T-helper 2 cell (primary cell): ENCODE data around the gene VWA5B1.
"Not testable (repeated sequence)": the region's sequence is repeated elsewhere in the genome, so short reads cannot be mapped to it uniquely, and the experiment has no call there.

Experiments
- DNase-seq, 5 experiments: peaks; one replicate each; pipeline versions ENCODE4 v3.0.0 to v3.0.0-alpha.2; 2012 to 2022
- total RNA-seq, 2 donors: gene quantifications; one replicate each; lab custom pipeline; 2026; lab: John Stamatoyannopoulos, UW

Gene VWA5B1
- total RNA-seq, result 0 to 0.07 reads per million in 2 donors

DNA sequence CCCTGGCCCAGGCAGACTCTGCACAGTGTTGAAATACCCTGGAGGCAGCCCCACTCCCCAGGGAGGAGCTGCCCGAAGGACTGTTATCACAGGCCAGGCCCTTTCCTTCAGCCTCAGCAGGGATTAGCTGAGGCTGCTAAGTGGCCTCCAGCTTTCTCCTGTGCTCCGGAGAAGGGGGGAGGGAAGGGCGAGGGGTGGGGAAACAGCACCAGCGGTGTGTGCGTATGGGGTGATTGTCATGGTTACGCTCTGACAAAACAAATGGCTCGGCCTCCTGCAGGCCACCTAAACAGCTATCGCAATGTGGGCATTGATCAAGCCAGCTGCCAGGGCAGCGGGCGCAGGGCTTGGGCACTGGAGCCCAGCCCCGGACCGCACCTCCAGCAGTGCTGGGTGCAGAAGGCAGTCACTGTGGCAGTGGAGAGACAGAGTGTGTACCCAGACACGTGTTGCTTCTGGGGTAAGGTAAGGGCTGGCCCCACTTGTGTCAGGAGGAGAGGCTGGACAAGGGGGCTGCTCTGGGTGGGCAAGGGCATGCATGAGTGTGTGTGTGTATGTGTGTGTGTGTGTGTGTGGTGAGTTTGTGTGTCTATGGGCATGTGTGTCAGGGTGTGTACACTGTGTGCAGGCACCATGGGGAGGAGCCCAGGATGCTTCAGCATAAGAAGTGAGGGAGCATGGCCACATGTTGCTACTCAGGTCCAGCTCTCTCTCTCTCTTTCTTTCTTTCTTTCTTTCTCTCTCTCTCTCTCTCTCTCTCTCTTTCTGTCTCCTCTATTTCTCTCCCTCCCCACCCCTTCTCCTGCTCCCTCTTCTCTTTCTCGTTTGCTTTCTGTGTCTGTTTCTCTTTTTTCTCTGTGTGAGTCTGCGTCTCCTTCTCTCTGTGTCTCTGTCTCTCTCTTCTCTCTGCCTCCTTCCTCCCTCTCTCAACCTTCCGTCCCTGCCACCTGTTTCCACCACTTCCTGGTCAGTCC lies at the start of gene VWA5B1:
TSS of gene VWA5B1 (plus strand) at position 252 of the 974 bp plus-strand sequence. CDS start 19,727 bp downstream, outside the sequence.
- no peak for DNase-seq

- DNase-seq, result no peak
Observed at GRCh38 chr1:20242890-20243479, 47.7 kb upstream of the VWA5B1 start.

- peak in 2 of 5 experiments; percentile 7 to 75 for DNase-seq
Observed at GRCh38 chr1:20248971-20249612, 41.6 kb upstream of the VWA5B1 start.

DNA sequence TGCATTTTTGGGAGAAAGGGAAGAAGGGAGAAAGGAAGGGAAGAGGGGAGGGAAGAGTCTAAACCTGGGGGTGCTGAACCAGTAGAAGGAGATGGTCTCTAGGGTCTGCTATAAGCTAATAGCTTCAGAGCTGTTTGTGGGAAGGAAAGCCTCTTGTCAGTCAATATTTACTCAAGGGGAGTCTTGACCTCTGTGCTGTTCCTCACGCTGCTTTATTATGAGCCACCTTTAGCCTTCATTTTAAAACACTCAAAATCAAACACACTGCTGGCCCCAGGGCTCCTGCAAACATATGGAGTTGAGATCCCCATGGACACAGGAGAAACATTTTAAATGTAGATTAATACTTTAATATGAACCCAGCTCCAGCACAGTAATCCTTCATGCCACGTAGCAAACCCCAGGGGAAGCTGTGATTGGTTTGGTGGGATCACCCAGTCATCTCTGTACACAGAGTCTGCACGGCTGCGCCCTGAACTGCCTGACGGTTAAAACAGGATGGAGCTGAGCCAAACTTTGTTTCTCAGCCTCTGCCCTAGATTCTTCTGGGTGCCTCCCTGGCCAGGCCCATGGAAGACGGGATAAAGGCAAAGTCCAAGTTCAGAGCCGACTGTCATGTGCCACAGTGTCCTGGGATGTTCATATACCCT lies 40.2 kb upstream of the VWA5B1 start:
- DNase-seq, result peak in 1 of 5 experiments; percentile 86

DNA sequence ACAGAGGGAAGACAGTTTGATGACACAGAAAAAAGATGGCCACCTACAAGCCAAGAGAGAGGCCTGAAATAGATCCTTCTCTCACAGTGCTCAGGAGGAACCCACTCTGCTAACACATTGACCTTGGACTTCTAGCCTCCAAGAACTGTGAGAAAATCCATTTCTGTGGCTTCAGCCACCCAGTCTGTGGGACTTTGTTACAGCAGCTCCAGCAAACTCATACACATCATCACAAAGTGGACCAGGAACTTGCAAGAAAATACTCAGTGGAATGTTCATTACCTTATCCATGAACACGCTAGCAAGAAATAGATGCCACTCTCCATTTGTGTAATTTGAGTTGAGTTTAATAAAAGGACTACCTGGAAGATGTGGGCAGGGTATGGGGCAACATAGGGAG lies 38.1 kb upstream of the VWA5B1 start:
- no peak for DNase-seq

DNA sequence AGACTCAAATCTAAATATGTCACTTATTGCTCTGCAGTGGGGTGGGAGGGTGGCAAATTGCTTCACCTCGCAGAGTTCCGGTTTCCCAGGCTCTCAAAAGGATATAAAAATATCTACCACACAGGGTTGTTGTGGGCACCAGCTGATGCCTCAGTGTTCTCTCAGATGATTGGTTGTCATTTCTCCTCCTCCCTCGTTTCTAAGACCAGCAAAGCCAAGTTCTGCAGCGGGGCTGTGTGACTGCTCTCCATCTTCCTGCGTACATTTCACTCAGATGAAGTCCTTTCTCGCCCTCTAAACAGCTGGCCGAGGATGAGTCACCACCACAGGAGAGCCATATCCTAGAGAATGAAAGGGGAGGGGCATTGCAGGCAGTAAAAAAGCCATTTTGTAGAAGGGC lies 35.0 kb upstream of the VWA5B1 start:
- DNase-seq, result peak in 1 of 5 experiments; percentile 20

DNA sequence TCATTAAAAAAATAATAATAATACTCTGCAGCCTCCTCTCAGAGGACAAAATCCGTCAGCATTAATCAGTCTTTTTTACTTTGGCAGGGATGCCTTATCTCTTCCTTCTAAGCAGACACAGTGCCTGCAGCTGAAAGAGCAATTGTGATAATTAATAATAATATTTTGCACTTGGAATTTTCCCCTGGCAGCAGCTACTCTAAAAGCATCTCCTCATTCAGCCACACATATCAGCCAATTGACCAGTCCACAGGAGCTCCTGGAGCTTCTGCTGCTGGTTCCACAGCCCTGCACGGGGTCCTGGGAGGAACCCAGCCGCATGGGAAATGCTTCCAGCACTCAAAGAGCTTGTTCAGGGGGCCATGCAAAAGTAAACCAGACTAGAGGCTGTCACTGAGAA lies 31.0 kb upstream of the VWA5B1 start:
- DNase-seq, result no peak

DNA sequence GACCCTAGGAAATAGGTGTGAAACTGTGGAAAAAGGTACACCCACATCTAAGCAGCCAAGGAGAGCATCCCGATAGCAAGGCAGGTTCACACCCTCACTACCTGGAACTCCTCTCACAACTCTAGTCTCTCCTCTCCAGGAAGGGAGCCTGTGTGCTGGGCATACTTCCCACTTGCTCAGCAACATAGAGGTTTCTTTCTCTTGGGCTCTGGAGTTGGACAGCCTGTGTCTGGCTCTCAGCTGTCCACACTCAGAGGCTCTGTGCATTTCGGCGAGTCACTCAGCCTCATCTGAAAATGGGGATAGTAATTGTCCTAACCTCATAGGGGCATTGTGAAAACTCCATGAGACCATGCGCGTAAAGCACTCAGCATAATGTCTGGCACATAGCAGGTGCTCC lies 29.6 kb upstream of the VWA5B1 start:
- DNase-seq, result no peak

DNA sequence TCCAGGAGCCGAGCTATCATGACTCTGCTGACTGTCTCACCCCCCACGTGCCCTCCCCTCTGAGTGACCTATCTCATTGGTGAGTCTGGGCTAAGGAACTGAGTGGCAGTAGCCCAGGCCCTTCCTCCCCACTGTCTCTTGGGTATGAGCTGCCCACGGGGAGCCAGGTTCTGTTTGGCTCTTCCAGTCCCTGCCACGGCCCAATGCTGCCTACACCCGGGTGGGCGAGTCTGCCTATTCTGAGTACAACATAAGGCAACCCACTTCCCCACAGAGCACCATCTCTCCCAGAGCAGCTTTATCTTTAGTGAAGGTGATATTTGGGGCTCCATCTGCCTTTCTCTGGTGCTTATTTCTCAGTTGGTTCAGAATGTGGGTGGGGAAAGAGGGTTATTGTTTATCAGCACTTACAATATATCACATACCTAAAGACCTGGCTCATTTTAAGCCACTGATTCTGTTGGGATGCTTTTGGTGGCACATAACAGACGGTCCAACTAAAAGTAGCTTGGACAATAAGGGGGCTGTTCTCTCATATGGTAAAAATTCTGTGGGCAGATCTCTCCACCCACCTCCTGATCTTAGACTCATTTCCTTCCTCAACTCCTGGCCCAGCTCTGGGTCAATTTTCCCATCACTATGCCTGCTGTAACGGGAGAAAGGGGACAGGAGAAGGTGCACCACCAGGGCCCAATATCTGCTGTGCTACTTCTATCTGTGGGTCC lies 27.7 kb upstream of the VWA5B1 start:
- DNase-seq, result no peak

GRCh38 chr1:20265250-20265649 lies 25.4 kb upstream of the VWA5B1 start:
- no peak for DNase-seq

DNA sequence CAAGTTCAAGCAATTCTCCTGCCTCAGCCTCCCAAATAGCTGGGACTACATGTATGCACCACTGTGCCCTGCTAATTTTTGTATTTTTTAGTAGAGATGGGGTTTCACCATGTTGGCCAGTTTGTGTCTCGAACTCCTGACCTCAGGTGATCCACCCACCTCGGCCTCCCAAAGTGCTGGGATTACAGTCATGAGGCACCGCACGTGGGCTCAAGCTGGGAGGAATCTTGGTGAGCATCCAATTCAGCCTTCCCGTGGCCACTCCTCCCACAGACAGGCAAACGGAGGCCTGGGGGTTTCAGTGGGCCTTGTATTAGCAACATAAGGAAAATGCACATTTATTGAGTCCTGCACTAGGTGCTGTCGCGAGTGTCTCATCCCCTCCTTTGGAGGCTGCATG lies 24.5 kb upstream of the VWA5B1 start:
- DNase-seq, result no peak

DNA sequence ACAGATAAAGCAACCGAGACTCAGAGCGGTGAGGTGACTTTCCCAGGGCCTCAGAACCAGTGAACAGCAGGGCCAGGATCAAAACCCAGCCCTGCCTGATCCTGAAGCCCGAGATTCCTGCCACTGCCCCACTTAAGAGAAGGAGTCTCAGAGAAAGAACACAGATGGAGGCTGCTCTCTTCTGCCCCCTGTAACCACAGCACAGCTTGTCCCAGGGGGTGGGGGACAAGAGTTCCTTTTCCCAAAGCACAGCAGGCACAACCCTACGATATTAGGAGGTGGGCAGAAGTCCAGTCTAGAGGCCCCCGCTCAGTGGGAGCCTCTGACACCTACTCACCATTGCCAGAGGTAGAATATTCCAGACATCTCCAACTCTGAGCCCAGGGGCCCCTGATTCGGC lies 24.0 kb upstream of the VWA5B1 start:
- no peak for DNase-seq

GRCh38 chr1:20271498-20272400 lies 18.9 kb upstream of the VWA5B1 start:
- DNase-seq, result no peak

GRCh38 chr1:20273716-20274115 lies 17.0 kb upstream of the VWA5B1 start:
- DNase-seq, result not testable (repeated sequence)

GRCh38 chr1:20275319-20275925 lies 15.3 kb upstream of the VWA5B1 start:
- no peak for DNase-seq

DNA sequence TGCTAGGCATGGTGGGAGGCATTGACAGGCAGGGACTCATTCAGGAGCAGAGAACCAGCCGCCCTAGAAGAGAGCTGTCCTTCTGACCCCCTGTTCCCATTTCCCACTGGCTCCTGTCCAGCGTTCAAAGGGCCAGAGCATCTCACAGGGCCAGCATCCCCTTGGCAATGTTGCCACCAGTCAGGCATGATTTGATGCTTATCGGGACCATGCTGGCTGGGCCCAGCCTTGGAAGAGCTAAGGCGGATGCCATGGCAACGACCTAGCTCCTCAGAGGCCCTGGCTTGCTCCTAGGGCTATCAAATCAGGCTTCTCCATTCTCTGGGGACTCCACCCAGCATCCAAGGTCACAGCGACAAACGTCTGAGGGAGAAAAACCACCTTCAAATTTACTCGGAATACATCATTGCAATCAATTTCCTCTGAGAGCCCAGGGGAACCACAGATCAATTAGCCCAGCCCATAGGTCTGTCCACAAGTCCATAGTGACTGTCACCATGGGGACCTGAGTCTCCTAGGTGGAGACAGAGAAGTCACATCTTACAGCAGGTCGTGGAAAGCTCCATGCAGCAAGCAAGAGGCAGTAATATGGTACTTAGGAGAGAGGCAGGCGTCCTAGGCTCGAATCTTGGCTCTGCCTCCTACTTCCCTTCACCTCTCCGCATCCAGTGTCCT lies 14.1 kb upstream of the VWA5B1 start:
- no peak for DNase-seq

DNA sequence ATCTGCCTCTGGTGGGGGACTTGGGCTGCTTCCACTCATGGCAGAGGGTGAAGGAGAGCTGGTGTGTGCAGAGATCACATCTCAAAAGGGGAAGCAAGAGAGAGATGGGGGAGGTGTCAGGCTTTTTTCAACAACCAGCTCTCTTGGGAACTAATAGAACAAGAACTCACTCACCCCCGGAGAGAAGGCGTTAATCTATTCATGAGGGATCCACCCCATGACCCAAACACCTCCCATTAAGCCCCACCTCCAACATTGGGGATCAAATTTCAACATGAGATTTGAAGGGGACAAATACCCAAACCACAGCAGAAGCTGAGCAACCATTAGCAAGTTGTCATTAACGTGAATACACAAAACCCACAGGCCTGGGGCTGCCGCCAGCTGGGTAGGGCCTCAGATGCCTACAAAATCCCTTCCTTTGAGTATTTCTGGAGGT lies 12.0 kb upstream of the VWA5B1 start:
- no peak for DNase-seq

DNA sequence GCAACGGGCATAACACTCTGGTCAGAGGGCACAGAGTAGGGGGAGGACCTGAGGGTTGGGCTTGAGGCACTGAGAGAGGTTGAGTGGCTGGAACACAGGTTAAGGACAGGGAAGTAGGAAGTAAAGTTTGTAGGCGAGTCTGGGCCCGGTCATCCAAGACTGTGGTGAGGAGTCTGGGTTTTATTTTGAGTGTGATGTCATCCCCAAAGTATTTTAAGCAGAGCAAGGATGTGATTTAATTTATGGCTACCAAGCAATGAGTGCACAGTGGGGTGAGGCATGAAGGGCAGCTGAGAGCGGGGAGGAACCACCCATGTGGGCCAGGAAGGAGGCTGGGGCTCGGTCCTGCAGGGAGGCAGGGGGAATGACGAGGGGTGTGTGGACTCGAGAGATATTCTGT lies 11.2 kb upstream of the VWA5B1 start:
- DNase-seq, result no peak

- DNase-seq, result no peak
Observed at GRCh38 chr1:20280341-20280740, 10.3 kb upstream of the VWA5B1 start.

- DNase-seq, result no peak
Observed at GRCh38 chr1:20280906-20281305, 9.8 kb upstream of the VWA5B1 start.
